ENCODE data around the gene MTPN. TPM values are rescaled to one million over a fixed set of nuclear protein-coding genes. Genes with fewer than 3 reads are reported as not detected.

Gene MTPN
- total and polyA plus RNA-seq, 9 donors: 54.0 to 115 (median 83.8) TPM

DNA sequence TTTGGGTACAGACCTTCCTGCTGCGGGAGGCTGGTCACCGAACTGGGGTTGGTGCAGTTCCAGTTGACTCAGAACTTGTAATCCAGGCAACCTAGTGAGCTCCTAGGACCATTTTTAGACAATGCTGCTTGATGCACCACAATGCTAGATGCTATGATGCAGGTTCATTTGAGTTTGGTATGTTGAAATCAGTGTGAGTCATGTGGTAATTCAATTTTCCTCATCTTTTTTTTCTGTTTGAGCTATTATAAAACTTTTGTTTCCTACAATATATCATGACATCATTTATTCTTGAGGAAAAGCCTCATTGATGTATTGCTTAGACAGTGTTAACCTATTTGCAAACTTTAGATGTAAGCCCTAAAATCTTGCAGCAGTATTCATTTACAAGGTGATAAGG lies 40.9 kb upstream of the MTPN start:
- DNase-seq: no peak
- Histone ChIP-seq H3K27me3 (no peaks in the 10 kb centered on the region), H3K9me3 (no peaks in the 10 kb centered on the region), H3K4me1 (ENCODE audit: insufficient read depth) (no peaks in the 10 kb centered on the region), H3K4me3 (no peak overlapping the region), H3K27ac (no peak overlapping the region), H3K36me3 (no peaks in the 10 kb centered on the region)
- intact Hi-C loops (cut with DNase I): loop anchor here in 2 of 4 donors (10.0 kb wide), 2 partner anchors 343 to 353 kb away; partner anchors contain the start of gene STMP1 (in 1 of the 2)
- 91 to 95% (median 92%) methylated on average over 2 of the region's 2 CpGs for WGBS, 3 donors
- TF ChIP-seq POLR2A (IDR thresholded peaks at IDR 0.05) (no peak), EP300 (IDR thresholded peaks at IDR 0.05) (no peak)
- TF ChIP-seq, protein P1, sequence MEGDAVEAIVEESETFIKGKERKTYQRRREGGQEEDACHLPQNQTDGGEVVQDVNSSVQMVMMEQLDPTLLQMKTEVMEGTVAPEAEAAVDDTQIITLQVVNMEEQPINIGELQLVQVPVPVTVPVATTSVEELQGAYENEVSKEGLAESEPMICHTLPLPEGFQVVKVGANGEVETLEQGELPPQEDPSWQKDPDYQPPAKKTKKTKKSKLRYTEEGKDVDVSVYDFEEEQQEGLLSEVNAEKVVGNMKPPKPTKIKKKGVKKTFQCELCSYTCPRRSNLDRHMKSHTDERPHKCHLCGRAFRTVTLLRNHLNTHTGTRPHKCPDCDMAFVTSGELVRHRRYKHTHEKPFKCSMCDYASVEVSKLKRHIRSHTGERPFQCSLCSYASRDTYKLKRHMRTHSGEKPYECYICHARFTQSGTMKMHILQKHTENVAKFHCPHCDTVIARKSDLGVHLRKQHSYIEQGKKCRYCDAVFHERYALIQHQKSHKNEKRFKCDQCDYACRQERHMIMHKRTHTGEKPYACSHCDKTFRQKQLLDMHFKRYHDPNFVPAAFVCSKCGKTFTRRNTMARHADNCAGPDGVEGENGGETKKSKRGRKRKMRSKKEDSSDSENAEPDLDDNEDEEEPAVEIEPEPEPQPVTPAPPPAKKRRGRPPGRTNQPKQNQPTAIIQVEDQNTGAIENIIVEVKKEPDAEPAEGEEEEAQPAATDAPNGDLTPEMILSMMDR (IDR thresholded peaks at IDR 0.05): no peak

DNA sequence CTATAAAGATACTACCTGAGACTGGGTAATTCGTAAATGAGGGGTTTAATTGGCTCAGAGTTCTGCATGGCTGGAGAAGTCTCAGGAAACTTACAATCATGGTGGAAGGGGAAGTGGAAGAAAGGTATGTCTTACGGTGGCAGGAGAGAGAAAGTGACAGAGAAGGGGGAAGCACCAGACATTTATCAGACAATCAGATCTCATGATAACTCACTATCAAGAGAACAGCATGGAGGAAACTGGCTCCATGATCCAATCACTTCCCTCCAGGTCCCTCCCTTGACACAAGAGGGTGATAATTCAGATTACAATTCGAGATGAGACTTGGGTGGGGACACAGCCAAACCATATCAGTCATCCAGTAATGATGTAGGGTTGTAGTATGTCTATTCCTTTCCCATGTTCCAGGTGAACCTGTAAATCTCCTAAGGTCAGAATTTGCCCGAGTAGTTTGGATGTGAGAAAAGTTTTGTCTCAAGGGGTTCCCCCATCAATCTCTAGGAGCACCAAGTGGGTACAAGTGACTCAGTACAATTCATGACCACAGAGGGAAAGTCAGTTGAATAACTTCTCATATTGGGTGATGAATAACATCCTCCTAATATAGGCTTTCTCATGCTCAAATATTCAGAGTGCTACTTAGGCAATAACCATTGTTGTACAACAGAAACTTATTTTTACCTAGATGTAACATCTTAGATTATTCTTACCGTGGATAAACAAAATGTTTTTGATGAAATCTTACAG lies 39.7 kb upstream of the MTPN start:
- H3K4me3 ChIP-seq: no peak overlapping the region
- 84 to 88% (median 88%) methylated on average over 5 of the region's 5 CpGs for WGBS, 3 donors
- no peaks in the 10 kb centered on the region for H3K4me1 ChIP-seq (ENCODE audit: insufficient read depth)
- H3K36me3 ChIP-seq: no peaks in the 10 kb centered on the region
- H3K27ac ChIP-seq: no peak overlapping the region
- no peaks in the 10 kb centered on the region for H3K27me3 ChIP-seq
- TF ChIP-seq POLR2A (IDR thresholded peaks at IDR 0.05): no peak
- no peak for DNase-seq
- intact Hi-C loops (cut with DNase I): loop anchor here in 2 of 4 donors (10.0 kb wide), 2 partner anchors 342 to 352 kb away; partner anchors contain the start of gene STMP1 (in 1 of the 2)
- no peaks in the 10 kb centered on the region for H3K9me3 ChIP-seq

DNA sequence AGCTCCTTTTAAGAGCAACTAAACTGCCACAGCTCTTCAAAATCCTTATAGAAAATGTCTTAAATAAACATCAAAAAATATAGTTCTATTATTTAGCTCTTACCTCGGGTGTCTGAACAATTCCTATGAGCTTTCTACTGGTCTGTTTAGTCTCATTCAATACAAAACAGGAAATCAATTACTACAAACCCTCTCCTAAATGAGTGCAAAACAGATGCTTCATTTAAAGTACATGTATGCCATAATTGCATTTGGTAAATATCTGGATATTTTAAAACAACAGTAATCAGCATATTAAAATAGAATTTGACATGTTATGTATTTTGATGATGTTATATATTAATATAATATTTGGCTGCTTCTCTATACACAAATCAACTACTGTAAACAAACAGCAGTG lies 38.5 kb upstream of the MTPN start:
- Histone ChIP-seq H3K27me3 (no peaks in the 10 kb centered on the region), H3K36me3 (no peaks in the 10 kb centered on the region), H3K4me1 (ENCODE audit: insufficient read depth) (no peaks in the 10 kb centered on the region), H3K27ac (no peak overlapping the region), H3K9me3 (no peaks in the 10 kb centered on the region), H3K4me3 (no peak overlapping the region)
- WGBS, 3 donors: 3 to 16% (median 15%) methylated on average over 1 of the region's 1 CpG
- DNase-seq: no peak
- TF ChIP-seq, protein P1 (IDR thresholded peaks at IDR 0.05): no peak
- TF ChIP-seq POLR2A (IDR thresholded peaks at IDR 0.05) (no peak), EP300 (IDR thresholded peaks at IDR 0.05) (no peak)
- intact Hi-C loops (cut with DNase I): loop anchor here in 2 of 4 donors (10.0 kb wide), 2 partner anchors 341 to 351 kb away; partner anchors contain the start of gene STMP1 (in 1 of the 2)

DNA sequence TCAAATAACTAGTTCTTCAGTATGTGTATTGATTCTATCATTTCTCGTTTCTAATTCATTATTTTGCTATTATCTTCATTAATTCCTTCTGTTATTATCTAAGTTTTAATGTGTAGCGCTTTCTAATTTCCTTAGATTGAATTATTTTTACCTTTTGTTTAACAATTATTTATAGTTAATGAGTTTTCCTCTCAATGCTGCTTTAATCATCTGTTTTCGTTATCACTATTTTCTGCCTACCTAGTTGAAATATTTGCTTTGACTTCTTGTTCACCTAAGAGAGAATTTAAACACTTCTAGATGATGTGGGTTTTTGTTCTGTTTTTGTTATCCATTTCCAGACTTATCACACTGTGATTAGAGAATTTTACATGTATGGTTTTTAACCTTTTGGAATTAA lies 37.5 kb upstream of the MTPN start:
- intact Hi-C loops (cut with DNase I): loop anchor here in 2 of 4 donors (5.0 to 10.0 kb wide), 3 partner anchors 212 to 350 kb away; partner anchors contain the start of gene STMP1 (in 1 of the 2)
- WGBS, 3 donors: 93 to 96% (median 94%) methylated on average over 3 of the region's 3 CpGs

More for the DNA sequence above, 37.5 kb upstream of the MTPN start:
- DNase-seq: no peak
- H3K27ac ChIP-seq: no peak overlapping the region
- no peaks in the 10 kb centered on the region for H3K36me3 ChIP-seq
- no peak overlapping the region for H3K4me3 ChIP-seq
- H3K27me3 ChIP-seq: no peaks in the 10 kb centered on the region
- no peaks in the 10 kb centered on the region for H3K4me1 ChIP-seq (ENCODE audit: insufficient read depth)
- no peaks in the 10 kb centered on the region for H3K9me3 ChIP-seq
- TF ChIP-seq EP300 (IDR thresholded peaks at IDR 0.05) (no peak), POLR2A (IDR thresholded peaks at IDR 0.05) (no peak)
- TF ChIP-seq, protein P1 (IDR thresholded peaks at IDR 0.05): no peak

All from ovary (tissue), 9 donors.